ENCODE results near the gene ITIH3.
A peak's percentile ranks its signal among the peaks of the same experiment; 100 is the strongest.

ITIH3 gene

GRCh38 chr3:52794612-52795099 is at the start of gene ITIH3:
ITIH3 (plus strand) TSS chr3:52794796; CDS start chr3:52794804, 8 bp downstream.
- H3K4me1 Mint-ChIP-seq, result no peaks in the 10 kb centered on the region
- no peak within 1 kb of the TSS for H3K4me3 Mint-ChIP-seq
- H3K36me3 Mint-ChIP-seq, result no peaks in the 10 kb centered on the region
- no peaks in the 10 kb centered on the region for H3K27me3 Mint-ChIP-seq
- ATAC-seq (replicated peaks) (no peak), DNase-seq (no peak)
- H3K27ac Mint-ChIP-seq, result no peak within 1 kb of the TSS
- H3K9me3 Mint-ChIP-seq, result no peaks in the 10 kb centered on the region

GRCh38 chr3:52752045-52752660 is 42.4 kb upstream of the ITIH3 start:
- Mint-ChIP-seq H3K27ac (no peak overlapping the region), H3K36me3 (peaks cover 38 to 58% of the 10 kb centered on the region in 2 donors), H3K9me3 (no peaks in the 10 kb centered on the region), H3K4me1 (peaks cover 0 to 6% of the 10 kb centered on the region in 2 donors), H3K4me3 (no peak overlapping the region), H3K27me3 (no peaks in the 10 kb centered on the region)
- DNase-seq (no peak), ATAC-seq (replicated peaks) (no peak)

- no peaks in the 10 kb centered on the region for H3K27me3 Mint-ChIP-seq
- H3K4me3 Mint-ChIP-seq, result no peak overlapping the region
- no peak for DNase-seq
- H3K36me3 Mint-ChIP-seq, result peaks cover 45 to 67% of the 10 kb centered on the region in 2 donors
- no peak overlapping the region for H3K27ac Mint-ChIP-seq
- ATAC-seq (replicated peaks), result no peak
- peaks cover 0 to 6% of the 10 kb centered on the region in 2 donors for H3K4me1 Mint-ChIP-seq
- H3K9me3 Mint-ChIP-seq, result no peaks in the 10 kb centered on the region
Observed at GRCh38 chr3:52754373-52754772, 40.2 kb upstream of the ITIH3 start.

GRCh38 chr3:52756141-52756540 is 38.5 kb upstream of the ITIH3 start:
- ATAC-seq (replicated peaks), result no peak
- Mint-ChIP-seq H3K27me3 (no peaks in the 10 kb centered on the region), H3K4me3 (no peak overlapping the region), H3K27ac (no peak overlapping the region), H3K9me3 (no peaks in the 10 kb centered on the region), H3K36me3 (peaks cover 41 to 66% of the 10 kb centered on the region in 2 donors), H3K4me1 (peaks cover 0 to 6% of the 10 kb centered on the region in 2 donors)
- DNase-seq, result no peak

- Mint-ChIP-seq H3K4me1 (no peaks in the 10 kb centered on the region), H3K27ac (no peak overlapping the region), H3K27me3 (no peaks in the 10 kb centered on the region), H3K36me3 (peaks cover 18 to 35% of the 10 kb centered on the region in 2 donors), H3K4me3 (no peak overlapping the region), H3K9me3 (no peaks in the 10 kb centered on the region)
- DNase-seq (no peak), ATAC-seq (replicated peaks) (no peak)
Observed at GRCh38 chr3:52763466-52763865, 31.1 kb upstream of the ITIH3 start.

- no peak for ATAC-seq (replicated peaks)
- Mint-ChIP-seq H3K27me3 (no peaks in the 10 kb centered on the region), H3K27ac (peak overlapping the region; percentile 78), H3K36me3 (no peaks in the 10 kb centered on the region), H3K4me3 (peak overlapping the region; percentile 79 to 87), H3K4me1 (peaks cover 13 to 20% of the 10 kb centered on the region in 2 donors), H3K9me3 (no peaks in the 10 kb centered on the region)
- DNase-seq, result no peak
Observed at GRCh38 chr3:52769786-52770455, 24.7 kb upstream of the ITIH3 start.

GRCh38 chr3:52770496-52771333 is 23.9 kb upstream of the ITIH3 start, which contains the start of gene NEK4:
NEK4 (minus strand) TSS chr3:52770940; CDS start chr3:52770746, 194 bp downstream.
- H3K4me1 Mint-ChIP-seq, result peaks cover 13 to 20% of the 10 kb centered on the region in 2 donors
- no peaks in the 10 kb centered on the region for H3K27me3 Mint-ChIP-seq
- peak within 1 kb of the TSS; percentile 94 for H3K27ac Mint-ChIP-seq
- no peaks in the 10 kb centered on the region for H3K9me3 Mint-ChIP-seq
- H3K4me3 Mint-ChIP-seq, result peak within 1 kb of the TSS; percentile 79 to 87
- DNase-seq, result peak; percentile 92
- peak; percentile 99 for ATAC-seq (replicated peaks)
- no peaks in the 10 kb centered on the region for H3K36me3 Mint-ChIP-seq

- Mint-ChIP-seq H3K36me3 (no peaks in the 10 kb centered on the region), H3K27ac (peak overlapping the region; percentile 94), H3K9me3 (no peaks in the 10 kb centered on the region), H3K27me3 (no peaks in the 10 kb centered on the region), H3K4me3 (peak overlapping the region; percentile 79 to 87), H3K4me1 (peaks cover 13 to 20% of the 10 kb centered on the region in 2 donors)
- peak; percentile 23 to 29 for ATAC-seq (replicated peaks)
- DNase-seq, result no peak
Observed at GRCh38 chr3:52771334-52771681, 23.3 kb upstream of the ITIH3 start.

- H3K36me3 Mint-ChIP-seq, result no peaks in the 10 kb centered on the region
- H3K4me3 Mint-ChIP-seq, result peak overlapping the region; percentile 79 to 87
- H3K4me1 Mint-ChIP-seq, result peaks cover 13 to 20% of the 10 kb centered on the region in 2 donors
- DNase-seq, result no peak
- no peak for ATAC-seq (replicated peaks)
- no peaks in the 10 kb centered on the region for H3K27me3 Mint-ChIP-seq
- no peaks in the 10 kb centered on the region for H3K9me3 Mint-ChIP-seq
- H3K27ac Mint-ChIP-seq, result peak overlapping the region; percentile 88
Observed at GRCh38 chr3:52771702-52772101, 22.9 kb upstream of the ITIH3 start.

- H3K27me3 Mint-ChIP-seq, result no peaks in the 10 kb centered on the region
- no peak for ATAC-seq (replicated peaks)
- DNase-seq, result no peak
- no peaks in the 10 kb centered on the region for H3K9me3 Mint-ChIP-seq
- no peak overlapping the region for H3K4me3 Mint-ChIP-seq
- no peak overlapping the region for H3K27ac Mint-ChIP-seq
- no peaks in the 10 kb centered on the region for H3K36me3 Mint-ChIP-seq
- H3K4me1 Mint-ChIP-seq, result peaks cover 17 to 22% of the 10 kb centered on the region in 2 donors
Observed at GRCh38 chr3:52773361-52774065, 21.1 kb upstream of the ITIH3 start.

GRCh38 chr3:52774066-52774713 is 20.4 kb upstream of the ITIH3 start:
- Mint-ChIP-seq H3K27me3 (no peaks in the 10 kb centered on the region), H3K4me1 (peaks cover 21 to 26% of the 10 kb centered on the region in 2 donors), H3K36me3 (no peaks in the 10 kb centered on the region), H3K9me3 (no peaks in the 10 kb centered on the region), H3K4me3 (no peak overlapping the region), H3K27ac (no peak overlapping the region)
- no peak for DNase-seq
- no peak for ATAC-seq (replicated peaks)

GRCh38 chr3:52774901-52775864 is 19.4 kb upstream of the ITIH3 start:
- DNase-seq, result no peak
- H3K4me3 Mint-ChIP-seq, result no peak overlapping the region
- no peaks in the 10 kb centered on the region for H3K27me3 Mint-ChIP-seq
- no peaks in the 10 kb centered on the region for H3K9me3 Mint-ChIP-seq
- no peak overlapping the region for H3K27ac Mint-ChIP-seq
- H3K4me1 Mint-ChIP-seq, result peaks cover 19 to 25% of the 10 kb centered on the region in 2 donors
- no peak for ATAC-seq (replicated peaks)
- H3K36me3 Mint-ChIP-seq, result no peaks in the 10 kb centered on the region

GRCh38 chr3:52775877-52776276 is 18.7 kb upstream of the ITIH3 start:
- H3K27ac Mint-ChIP-seq, result peak overlapping the region; percentile 43
- ATAC-seq (replicated peaks), result no peak
- no peaks in the 10 kb centered on the region for H3K9me3 Mint-ChIP-seq
- H3K27me3 Mint-ChIP-seq, result no peaks in the 10 kb centered on the region
- H3K4me1 Mint-ChIP-seq, result peaks cover 19 to 25% of the 10 kb centered on the region in 2 donors
- H3K4me3 Mint-ChIP-seq, result no peak overlapping the region
- DNase-seq, result no peak
- H3K36me3 Mint-ChIP-seq, result no peaks in the 10 kb centered on the region

All from stimulated activated naive B cell treated with anti-CD40 and anti-IgM and Interleukin-4, amounts not matched to agents 10 μg/mL and 1 μg/mL and 100 μg/mL, for 72 hours (primary cell).